ENCODE data around the gene SSX2IP. TPM values are rescaled to one million over a fixed set of nuclear protein-coding genes. Genes with fewer than 3 reads are reported as not detected.
"Not testable (repeated sequence)": the region's sequence is repeated elsewhere in the genome, so short reads cannot be mapped to it uniquely, and the experiment has no call there.

The SSX2IP gene
- total RNA-seq, 1 donor from 2014 or later, result 15.0 TPM

DNA sequence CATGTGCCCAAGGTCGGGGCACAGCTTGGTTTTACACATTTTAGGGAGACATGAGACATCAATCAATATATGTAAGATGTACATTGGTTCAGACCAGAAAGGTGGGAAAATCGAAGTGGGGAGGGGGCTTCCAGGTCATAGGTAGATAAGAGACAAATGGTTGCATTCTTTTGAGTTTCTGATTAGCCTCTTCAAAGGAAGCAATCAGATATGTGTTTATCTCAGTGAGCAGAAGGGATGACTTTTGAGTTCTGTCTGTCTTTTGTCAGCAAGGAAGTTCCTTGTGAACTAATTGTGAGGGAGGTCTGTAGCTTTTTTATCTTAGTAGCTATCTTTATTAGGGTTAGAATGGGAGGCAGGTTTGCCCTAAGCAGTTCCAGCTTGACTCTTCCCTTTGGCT, 31.6 kb upstream of the SSX2IP start:
- DNase-seq (ENCODE audit: low spot score); H3K27ac Mint-ChIP-seq; H3K27me3 Mint-ChIP-seq (ENCODE audit: insufficient read depth); H3K36me3 Mint-ChIP-seq (ENCODE audit: low read depth); H3K9me3 Mint-ChIP-seq; H3K4me1 Mint-ChIP-seq (ENCODE audit: low read depth); H3K4me3 Mint-ChIP-seq; intact Hi-C loops (cut with micrococcal nuclease): not testable (repeated sequence)

DNA sequence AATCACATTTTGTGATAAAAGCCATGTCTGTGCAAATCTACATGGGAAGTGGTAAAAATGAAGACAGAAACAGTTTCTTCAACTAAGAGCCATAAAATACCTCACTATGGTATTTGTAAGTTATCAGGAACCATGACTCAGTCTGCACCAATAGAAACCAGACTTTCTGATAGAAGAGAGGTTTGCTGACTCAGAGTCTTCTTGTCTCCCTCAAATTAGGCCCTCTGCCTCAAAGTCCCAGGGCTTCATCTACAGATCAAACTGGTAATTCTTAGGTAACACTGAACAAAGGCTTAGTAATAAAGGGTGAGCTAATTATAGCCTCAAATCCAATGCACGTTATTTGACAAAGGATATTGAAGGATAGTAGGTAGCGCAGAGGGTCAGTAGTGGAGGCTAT, 30.9 kb upstream of the SSX2IP start:
- peaks cover 10% of the 10 kb centered on the region for H3K27me3 Mint-ChIP-seq (ENCODE audit: insufficient read depth)
- intact Hi-C loops (cut with micrococcal nuclease), result no loop called here
- H3K27ac Mint-ChIP-seq, result no peak overlapping the region
- peaks cover 6% of the 10 kb centered on the region for H3K4me1 Mint-ChIP-seq (ENCODE audit: low read depth)
- no peak overlapping the region for H3K4me3 Mint-ChIP-seq
- DNase-seq (ENCODE audit: low spot score), result no peak
- H3K36me3 Mint-ChIP-seq (ENCODE audit: low read depth), result no peaks in the 10 kb centered on the region
- no peaks in the 10 kb centered on the region for H3K9me3 Mint-ChIP-seq

DNA sequence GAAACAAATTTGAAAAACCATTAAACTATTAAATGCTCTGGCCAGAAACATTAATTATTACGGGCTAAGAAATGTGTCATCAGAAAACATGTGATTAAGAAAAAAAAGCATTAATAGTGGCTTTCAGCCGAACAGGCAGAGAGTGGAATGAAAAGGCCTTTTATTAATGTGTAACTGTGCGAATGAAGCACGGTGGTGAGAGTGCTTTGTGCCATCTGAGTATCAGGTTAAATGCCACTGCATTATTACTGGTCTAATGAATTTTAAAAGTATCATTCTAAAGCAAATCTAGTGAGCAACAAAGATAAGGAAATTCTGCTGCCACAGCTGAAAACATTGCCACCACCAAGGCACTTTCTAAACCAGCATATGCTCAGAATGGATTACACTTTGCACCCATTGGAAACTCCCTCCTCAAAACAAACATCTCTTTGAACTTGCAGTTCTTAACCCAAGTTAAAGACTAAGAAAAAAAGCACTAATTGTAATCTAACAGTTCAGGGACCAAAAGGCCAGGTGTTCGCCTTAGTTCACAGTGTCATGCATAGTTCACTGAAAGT, 30.0 kb upstream of the SSX2IP start:
- H3K4me1 Mint-ChIP-seq (ENCODE audit: low read depth), result peaks cover 6% of the 10 kb centered on the region
- H3K4me3 Mint-ChIP-seq, result no peak overlapping the region
- H3K27ac Mint-ChIP-seq, result no peak overlapping the region
- no peaks in the 10 kb centered on the region for H3K9me3 Mint-ChIP-seq
- H3K36me3 Mint-ChIP-seq (ENCODE audit: low read depth), result no peaks in the 10 kb centered on the region
- peaks cover 10% of the 10 kb centered on the region for H3K27me3 Mint-ChIP-seq (ENCODE audit: insufficient read depth)
- DNase-seq (ENCODE audit: low spot score), result no peak
- intact Hi-C loops (cut with micrococcal nuclease), result no loop called here

DNA sequence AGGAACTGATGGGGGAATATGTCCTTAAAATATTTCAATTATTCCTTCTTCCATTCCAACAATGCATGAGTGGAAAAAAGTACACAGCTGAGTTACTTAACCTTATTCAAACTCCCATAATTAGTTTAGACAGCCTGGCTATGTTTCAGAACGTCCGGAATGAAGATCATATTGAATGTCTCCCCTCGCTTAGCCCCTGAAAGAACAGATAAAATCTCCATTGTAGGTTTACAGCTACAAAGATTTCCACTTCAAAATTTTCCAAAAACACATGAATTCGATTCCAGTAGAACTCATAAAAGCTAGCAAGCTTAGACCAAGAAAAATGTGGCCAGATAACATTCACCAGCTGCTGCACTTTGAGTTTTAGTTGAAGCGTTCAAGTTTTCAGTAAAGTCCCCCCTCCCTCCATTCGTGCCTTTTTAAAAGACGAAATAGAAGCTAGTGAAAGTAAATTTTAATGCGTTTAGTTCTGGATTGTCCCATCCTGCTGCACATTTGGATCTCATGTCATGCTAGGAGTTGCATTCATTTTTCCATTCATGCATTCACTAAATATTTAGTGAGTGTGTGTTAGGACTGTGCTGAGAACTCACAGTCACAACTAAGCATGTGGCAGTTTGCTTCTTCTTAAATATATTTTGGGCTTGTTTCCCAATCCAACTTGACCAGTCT, 29.4 kb upstream of the SSX2IP start:
- Mint-ChIP-seq H3K27me3 (ENCODE audit: insufficient read depth) (peaks cover 10% of the 10 kb centered on the region), H3K9me3 (no peaks in the 10 kb centered on the region), H3K4me3 (no peak overlapping the region), H3K36me3 (ENCODE audit: low read depth) (no peaks in the 10 kb centered on the region), H3K27ac (no peak overlapping the region), H3K4me1 (ENCODE audit: low read depth) (peaks cover 6% of the 10 kb centered on the region)
- no peak for DNase-seq (ENCODE audit: low spot score)
- intact Hi-C loops (cut with micrococcal nuclease), result no loop called here

DNA sequence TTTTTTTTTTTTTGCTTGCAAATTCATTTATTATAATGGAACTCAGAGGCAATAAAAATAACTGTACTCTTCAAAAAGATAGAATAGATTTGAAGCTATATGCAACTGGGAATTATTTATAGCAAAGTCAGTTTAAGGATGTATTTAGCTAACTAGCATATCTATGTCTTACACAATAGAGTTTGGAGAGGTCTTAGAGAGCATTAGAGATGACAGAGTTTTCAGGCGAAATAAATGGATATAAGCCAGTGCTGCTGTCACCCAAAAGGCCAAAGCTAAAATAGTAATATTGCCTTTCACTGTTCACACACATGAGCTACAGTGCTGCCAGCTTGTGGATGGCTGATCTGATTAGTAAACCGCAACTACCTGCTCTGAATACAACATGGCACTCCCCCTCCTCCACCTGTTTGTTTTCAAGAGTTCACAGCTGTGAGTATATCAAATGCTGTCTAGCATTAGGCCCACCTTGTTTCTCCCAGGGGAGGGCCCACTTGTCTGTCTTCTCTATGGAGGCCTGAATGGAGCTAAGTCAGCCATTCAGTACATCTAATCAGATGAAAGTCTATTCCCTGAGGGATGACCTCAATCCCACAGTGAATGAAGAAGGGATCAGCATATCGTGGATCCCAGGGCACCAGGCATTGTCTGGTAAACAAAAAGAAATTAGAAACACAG, 25.2 kb upstream of the SSX2IP start:
- no peak overlapping the region for H3K27ac Mint-ChIP-seq
- intact Hi-C loops (cut with micrococcal nuclease), result no loop called here
- no peaks in the 10 kb centered on the region for H3K4me1 Mint-ChIP-seq (ENCODE audit: low read depth)
- H3K4me3 Mint-ChIP-seq, result no peak overlapping the region
- H3K9me3 Mint-ChIP-seq, result no peaks in the 10 kb centered on the region
- no peak for DNase-seq (ENCODE audit: low spot score)
- H3K27me3 Mint-ChIP-seq (ENCODE audit: insufficient read depth), result peaks cover 7% of the 10 kb centered on the region
- no peaks in the 10 kb centered on the region for H3K36me3 Mint-ChIP-seq (ENCODE audit: low read depth)

DNA sequence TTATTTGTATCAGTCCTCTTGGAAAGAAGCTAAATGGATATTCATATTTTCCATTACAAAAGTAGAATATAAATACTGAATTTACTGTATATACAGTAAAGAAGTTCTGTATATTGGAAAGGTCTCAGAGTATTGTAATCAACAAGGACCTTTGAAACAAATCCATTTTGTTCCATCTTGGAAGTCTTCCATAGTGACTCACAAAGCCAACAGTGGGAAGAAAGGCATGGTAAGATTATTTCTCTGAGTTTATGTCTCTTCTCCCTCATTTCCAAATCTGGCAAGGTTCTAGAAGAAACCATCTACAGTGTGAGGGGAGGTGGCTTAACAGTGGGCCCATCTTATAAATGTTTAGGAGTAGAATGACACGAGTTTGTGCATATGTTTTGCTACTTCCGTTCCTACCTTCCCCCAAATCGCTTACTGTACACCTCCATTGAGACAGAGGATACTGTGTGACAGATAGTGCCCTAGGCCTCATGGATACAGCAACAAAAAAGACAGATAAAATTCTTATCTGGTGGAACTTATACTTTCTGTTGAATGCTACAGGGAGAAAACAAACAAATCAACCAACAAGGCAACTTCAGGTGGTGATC, 22.1 kb upstream of the SSX2IP start:
- no peak overlapping the region for H3K27ac Mint-ChIP-seq
- H3K9me3 Mint-ChIP-seq, result no peaks in the 10 kb centered on the region
- no peak for DNase-seq (ENCODE audit: low spot score)
- no peak overlapping the region for H3K4me3 Mint-ChIP-seq
- H3K36me3 Mint-ChIP-seq (ENCODE audit: low read depth), result no peaks in the 10 kb centered on the region
- peaks cover 12% of the 10 kb centered on the region for H3K27me3 Mint-ChIP-seq (ENCODE audit: insufficient read depth)
- H3K4me1 Mint-ChIP-seq (ENCODE audit: low read depth), result no peaks in the 10 kb centered on the region
- intact Hi-C loops (cut with micrococcal nuclease), result no loop called here

DNA sequence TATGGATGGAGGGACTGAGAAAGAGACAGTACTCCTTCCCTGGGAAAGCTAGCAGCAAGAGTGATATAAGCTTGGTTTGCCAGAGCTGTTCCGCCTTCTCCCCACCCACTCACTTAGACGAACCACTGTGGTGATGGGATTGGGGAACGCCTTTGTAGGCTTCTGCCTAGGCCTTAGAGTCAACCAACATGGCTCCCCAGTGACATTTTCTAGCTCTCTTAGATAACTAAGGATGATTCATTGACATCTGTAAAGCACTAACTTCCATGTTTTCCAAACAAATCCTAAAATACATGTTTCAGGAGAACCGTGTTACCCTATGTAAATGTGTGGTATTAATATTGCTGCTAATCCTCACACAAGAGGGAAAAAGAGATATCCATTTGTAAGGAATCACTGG, 21.6 kb upstream of the SSX2IP start:
- intact Hi-C loops (cut with micrococcal nuclease), result no loop called here
- H3K36me3 Mint-ChIP-seq (ENCODE audit: low read depth), result no peaks in the 10 kb centered on the region
- no peaks in the 10 kb centered on the region for H3K4me1 Mint-ChIP-seq (ENCODE audit: low read depth)
- H3K27ac Mint-ChIP-seq, result no peak overlapping the region
- no peaks in the 10 kb centered on the region for H3K9me3 Mint-ChIP-seq
- no peak overlapping the region for H3K4me3 Mint-ChIP-seq
- H3K27me3 Mint-ChIP-seq (ENCODE audit: insufficient read depth), result peaks cover 12% of the 10 kb centered on the region
- DNase-seq (ENCODE audit: low spot score), result no peak

DNA sequence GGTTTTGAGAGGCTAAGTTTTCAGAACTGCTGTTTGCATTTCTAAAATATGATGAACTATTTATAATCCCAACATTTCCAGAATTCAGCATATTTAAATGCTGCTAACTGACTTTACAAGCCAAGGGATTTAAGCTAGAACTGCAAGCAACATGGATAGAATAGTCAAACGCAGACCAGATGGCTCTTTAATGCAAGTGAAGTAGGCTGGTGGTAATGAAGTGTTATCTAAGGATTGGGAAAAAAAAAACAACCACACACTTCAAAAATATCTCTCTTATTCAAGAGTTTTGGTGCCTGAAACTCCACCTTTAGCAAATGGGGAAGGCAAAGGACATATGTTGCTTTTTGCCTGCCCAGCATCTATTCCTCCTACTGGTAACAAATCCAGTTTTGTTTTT, 20.9 kb upstream of the SSX2IP start:
- no peaks in the 10 kb centered on the region for H3K9me3 Mint-ChIP-seq
- no peaks in the 10 kb centered on the region for H3K4me1 Mint-ChIP-seq (ENCODE audit: low read depth)
- intact Hi-C loops (cut with micrococcal nuclease), result no loop called here

DNA sequence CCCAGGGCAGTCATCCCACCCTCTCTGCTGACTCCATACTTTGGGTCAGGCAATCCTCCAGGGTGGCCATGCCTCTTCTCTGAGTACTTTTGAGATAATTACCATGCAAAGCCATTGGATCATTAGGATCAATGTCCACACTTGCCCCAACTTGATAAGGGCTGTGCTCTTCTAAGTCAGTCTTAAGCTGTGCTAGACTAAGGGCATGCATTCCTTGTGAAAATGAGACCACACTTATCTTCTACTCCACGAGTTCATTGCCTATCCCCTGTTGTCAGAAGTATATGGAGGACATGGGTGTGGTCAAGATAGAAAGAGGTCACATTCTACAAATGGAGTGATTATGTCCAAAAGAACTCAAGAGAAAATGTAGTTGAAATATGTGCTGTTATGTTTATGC, 18.9 kb upstream of the SSX2IP start:
- intact Hi-C loops (cut with micrococcal nuclease), result no loop called here
- peaks cover 6% of the 10 kb centered on the region for H3K27me3 Mint-ChIP-seq (ENCODE audit: insufficient read depth)

More for the DNA sequence above, 20.9 kb upstream of the SSX2IP start:
- no peak for DNase-seq (ENCODE audit: low spot score)
- H3K4me3 Mint-ChIP-seq, result no peak overlapping the region
- no peak overlapping the region for H3K27ac Mint-ChIP-seq
- H3K27me3 Mint-ChIP-seq (ENCODE audit: insufficient read depth), result peaks cover 7% of the 10 kb centered on the region
- no peaks in the 10 kb centered on the region for H3K36me3 Mint-ChIP-seq (ENCODE audit: low read depth)

DNA sequence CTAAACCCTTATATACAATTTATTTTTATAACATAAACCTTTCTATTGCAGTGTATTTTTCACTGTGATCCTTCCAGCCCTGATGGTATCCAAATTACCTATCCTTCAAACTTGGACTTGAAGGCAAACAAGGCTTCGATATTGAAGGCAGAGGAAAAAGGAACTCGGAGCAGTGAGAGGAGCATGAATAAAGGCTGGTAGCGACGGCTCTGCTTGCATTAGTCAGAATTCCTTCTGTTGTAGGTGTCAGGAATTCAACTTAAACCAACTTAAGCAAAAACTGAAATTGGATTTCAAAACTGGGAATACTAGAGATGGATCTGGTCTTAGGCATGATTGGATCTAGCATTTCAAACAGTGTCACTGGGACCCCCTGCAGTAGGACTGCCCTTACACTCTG, 17.8 kb upstream of the SSX2IP start:
- no peaks in the 10 kb centered on the region for H3K4me1 Mint-ChIP-seq (ENCODE audit: low read depth)
- no peak overlapping the region for H3K27ac Mint-ChIP-seq
- H3K27me3 Mint-ChIP-seq (ENCODE audit: insufficient read depth), result peaks cover 9% of the 10 kb centered on the region
- no peaks in the 10 kb centered on the region for H3K36me3 Mint-ChIP-seq (ENCODE audit: low read depth)
- no peaks in the 10 kb centered on the region for H3K9me3 Mint-ChIP-seq
- intact Hi-C loops (cut with micrococcal nuclease), result no loop called here
- DNase-seq (ENCODE audit: low spot score), result no peak
- H3K4me3 Mint-ChIP-seq, result no peak overlapping the region

More for the DNA sequence above, 18.9 kb upstream of the SSX2IP start:
- no peak overlapping the region for H3K27ac Mint-ChIP-seq
- no peaks in the 10 kb centered on the region for H3K4me1 Mint-ChIP-seq (ENCODE audit: low read depth)
- H3K36me3 Mint-ChIP-seq (ENCODE audit: low read depth), result no peaks in the 10 kb centered on the region
- H3K4me3 Mint-ChIP-seq, result no peak overlapping the region
- no peaks in the 10 kb centered on the region for H3K9me3 Mint-ChIP-seq
- no peak for DNase-seq (ENCODE audit: low spot score)

DNA sequence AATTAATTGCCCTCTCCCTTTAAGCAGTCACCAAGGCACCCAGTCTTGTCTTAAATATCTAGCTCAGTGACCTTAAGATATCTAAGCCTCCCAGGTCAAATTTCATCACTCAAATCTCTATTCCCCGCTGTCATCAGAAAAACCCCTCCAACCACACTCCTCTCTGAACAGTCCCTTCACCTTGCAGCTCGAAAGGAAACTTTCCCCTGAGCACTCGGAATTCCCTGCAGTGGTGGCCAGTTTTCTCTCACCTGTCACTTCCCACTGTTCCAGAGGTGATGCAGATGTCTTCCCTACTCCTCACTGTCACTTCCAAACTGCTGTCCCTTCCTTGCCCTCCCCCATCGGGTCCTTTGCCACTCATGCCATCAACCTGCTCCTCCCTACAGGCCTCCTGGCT, 15.3 kb upstream of the SSX2IP start:
- no peak overlapping the region for H3K27ac Mint-ChIP-seq
- intact Hi-C loops (cut with micrococcal nuclease), result no loop called here
- peaks cover under 1% of the 10 kb centered on the region for H3K4me1 Mint-ChIP-seq (ENCODE audit: low read depth)
- H3K36me3 Mint-ChIP-seq (ENCODE audit: low read depth), result no peaks in the 10 kb centered on the region
- DNase-seq (ENCODE audit: low spot score), result no peak
- H3K27me3 Mint-ChIP-seq (ENCODE audit: insufficient read depth), result peaks cover 15% of the 10 kb centered on the region
- H3K9me3 Mint-ChIP-seq, result no peaks in the 10 kb centered on the region
- no peak overlapping the region for H3K4me3 Mint-ChIP-seq

DNA sequence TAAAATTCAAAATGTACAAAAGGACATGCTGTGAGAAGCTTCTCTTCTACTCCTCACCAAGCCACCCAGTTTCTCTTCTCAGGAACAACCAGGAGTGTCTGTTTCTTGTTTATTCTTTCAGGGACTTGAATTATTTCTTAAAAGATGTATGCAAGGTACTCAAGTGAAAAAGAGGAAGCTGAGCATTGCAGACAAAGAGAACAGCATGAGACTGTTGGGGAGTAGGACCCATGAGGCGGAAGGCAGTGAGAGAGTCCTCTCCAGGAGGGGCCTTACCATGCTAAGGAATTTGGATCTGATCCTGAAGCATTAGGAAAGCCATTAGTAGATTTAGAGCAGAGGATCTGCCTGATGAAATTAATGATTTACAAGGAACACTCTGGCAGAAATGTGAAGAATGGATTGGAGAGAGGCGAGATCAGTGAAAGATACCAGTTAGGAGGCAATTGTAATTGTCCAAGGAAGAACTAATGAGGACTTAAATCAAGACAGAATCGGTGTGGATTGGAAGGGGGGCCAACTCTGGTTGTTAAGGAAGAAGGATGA, 14.7 kb upstream of the SSX2IP start:
- Mint-ChIP-seq H3K4me1 (ENCODE audit: low read depth) (peaks cover 6% of the 10 kb centered on the region), H3K4me3 (no peak overlapping the region), H3K27ac (no peak overlapping the region), H3K9me3 (no peaks in the 10 kb centered on the region), H3K36me3 (ENCODE audit: low read depth) (no peaks in the 10 kb centered on the region), H3K27me3 (ENCODE audit: insufficient read depth) (peaks cover 11% of the 10 kb centered on the region)
- DNase-seq (ENCODE audit: low spot score), result no peak
- intact Hi-C loops (cut with micrococcal nuclease), result no loop called here

DNA sequence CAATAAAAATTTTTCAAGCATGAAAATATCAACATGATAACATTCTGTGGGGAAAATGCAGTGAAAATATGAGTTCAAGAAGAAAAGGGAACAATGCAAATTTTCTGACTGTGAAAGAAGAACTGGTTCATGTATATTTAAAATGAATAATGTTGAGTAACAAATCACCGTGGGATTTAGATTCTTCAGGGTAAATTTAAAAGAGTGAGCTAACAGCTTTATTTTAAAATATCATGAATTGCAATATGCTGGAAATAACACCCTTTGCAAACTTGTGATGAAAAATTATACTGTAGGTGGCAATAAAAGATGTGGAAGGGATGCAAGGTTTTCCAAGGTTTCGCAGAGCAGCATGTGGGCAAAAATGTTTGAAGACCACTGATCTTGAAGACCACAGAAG, 13.2 kb upstream of the SSX2IP start:
- H3K4me3 Mint-ChIP-seq, result no peak overlapping the region
- H3K4me1 Mint-ChIP-seq (ENCODE audit: low read depth), result peaks cover 10% of the 10 kb centered on the region
- peaks cover 10% of the 10 kb centered on the region for H3K27me3 Mint-ChIP-seq (ENCODE audit: insufficient read depth)
- no peaks in the 10 kb centered on the region for H3K36me3 Mint-ChIP-seq (ENCODE audit: low read depth)
- H3K27ac Mint-ChIP-seq, result no peak overlapping the region
- H3K9me3 Mint-ChIP-seq, result no peaks in the 10 kb centered on the region
- intact Hi-C loops (cut with micrococcal nuclease), result no loop called here
- no peak for DNase-seq (ENCODE audit: low spot score)
